ENCODE data around the gene PHACTR1. TPM values are rescaled to one million over a fixed set of nuclear protein-coding genes. Genes with fewer than 3 reads are reported as not detected.
A peak's percentile ranks its signal among the peaks of the same experiment; 100 is the strongest.

The PHACTR1 gene
- polyA plus RNA-seq, 3 donors, result 6.1 to 26.9 (median 7.6) TPM

DNA sequence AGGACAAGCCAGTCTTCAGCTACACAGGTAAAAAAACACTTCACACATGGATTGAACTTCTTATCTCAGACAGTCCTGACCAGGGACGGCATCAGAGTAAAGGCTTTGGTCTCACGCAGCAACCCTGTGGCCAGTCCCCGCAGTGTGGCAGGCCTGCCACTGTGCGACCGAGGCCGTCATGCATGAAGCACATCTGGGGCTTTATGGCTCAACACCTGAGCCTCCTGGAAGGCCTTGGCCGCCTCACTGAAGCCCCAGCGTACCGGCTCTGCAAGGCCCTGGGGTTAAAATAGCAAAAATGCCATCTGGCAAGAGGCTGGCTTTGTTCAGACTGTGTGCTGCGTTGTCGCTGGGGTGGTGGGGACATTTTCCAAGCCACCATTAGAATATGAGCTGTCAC is 579.0 kb downstream of the PHACTR1 start:
- H2AFZ ChIP-seq (ENCODE audit: insufficient read depth, low read depth, low read length, poor library complexity, severe bottlenecking), result no peak overlapping the region
- no peaks in the 10 kb centered on the region for H3K9me3 ChIP-seq (replicated peaks in 1 of 2; ENCODE audit: control insufficient read depth in 1 of 2, insufficient read depth in 1 of 2, low read length in 2 of 2)
- H3K79me2 ChIP-seq (ENCODE audit: insufficient read depth, low read length), result no peaks in the 10 kb centered on the region
- Mint-ChIP-seq H3K36me3 (peaks cover 64 to 66% of the 10 kb centered on the region in 2 donors), H3K4me3 (no peak overlapping the region), H3K27me3 (ENCODE audit: low read depth in 3 of 3) (peaks cover 0 to 1% (median 1%) of the 10 kb centered on the region in 3 donors), H3K27ac (peak overlapping the region in 2 of 7 donors; percentile 49 to 69), H3K9me3 (no peaks in the 10 kb centered on the region), H3K4me1 (peaks cover 12% of the 10 kb centered on the region)
- WGBS (ENCODE audit: insufficient coverage), result 97% methylated on average over 10 of the region's 11 CpGs
- peaks cover 25 to 62% of the 10 kb centered on the region in 2 donors for H3K36me3 ChIP-seq (replicated peaks in 1 of 2; ENCODE audit: control insufficient read depth in 1 of 2, insufficient read depth in 2 of 2, low read length in 2 of 2)
- H3K9ac ChIP-seq (ENCODE audit: insufficient read depth, low read length, poor library complexity, severe bottlenecking), result no peak overlapping the region
- no peak overlapping the region for H3K4me2 ChIP-seq (replicated peaks; ENCODE audit: extremely low read depth, low read length, poor library complexity, severe bottlenecking)
- no peak overlapping the region for H3K27ac ChIP-seq (ENCODE audit: low read depth in 1 of 2, low read length in 2 of 2)
- TF ChIP-seq, protein P1, sequence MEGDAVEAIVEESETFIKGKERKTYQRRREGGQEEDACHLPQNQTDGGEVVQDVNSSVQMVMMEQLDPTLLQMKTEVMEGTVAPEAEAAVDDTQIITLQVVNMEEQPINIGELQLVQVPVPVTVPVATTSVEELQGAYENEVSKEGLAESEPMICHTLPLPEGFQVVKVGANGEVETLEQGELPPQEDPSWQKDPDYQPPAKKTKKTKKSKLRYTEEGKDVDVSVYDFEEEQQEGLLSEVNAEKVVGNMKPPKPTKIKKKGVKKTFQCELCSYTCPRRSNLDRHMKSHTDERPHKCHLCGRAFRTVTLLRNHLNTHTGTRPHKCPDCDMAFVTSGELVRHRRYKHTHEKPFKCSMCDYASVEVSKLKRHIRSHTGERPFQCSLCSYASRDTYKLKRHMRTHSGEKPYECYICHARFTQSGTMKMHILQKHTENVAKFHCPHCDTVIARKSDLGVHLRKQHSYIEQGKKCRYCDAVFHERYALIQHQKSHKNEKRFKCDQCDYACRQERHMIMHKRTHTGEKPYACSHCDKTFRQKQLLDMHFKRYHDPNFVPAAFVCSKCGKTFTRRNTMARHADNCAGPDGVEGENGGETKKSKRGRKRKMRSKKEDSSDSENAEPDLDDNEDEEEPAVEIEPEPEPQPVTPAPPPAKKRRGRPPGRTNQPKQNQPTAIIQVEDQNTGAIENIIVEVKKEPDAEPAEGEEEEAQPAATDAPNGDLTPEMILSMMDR (IDR thresholded peaks at IDR 0.05), result no peak
- H3K27me3 ChIP-seq (ENCODE audit: control insufficient read depth in 2 of 2, insufficient read depth in 2 of 2, low read length in 2 of 2), result no peaks in the 10 kb centered on the region
- intact Hi-C loops (cut with micrococcal nuclease), result no loop called here
- no peak for DNase-seq
- H4K20me1 ChIP-seq (ENCODE audit: insufficient read depth, low read length), result no peaks in the 10 kb centered on the region
- H3K4me3 ChIP-seq (replicated peaks in 1 of 3; ENCODE audit: low read depth in 2 of 3, low read length in 3 of 3), result no peak overlapping the region
- peaks cover 8 to 11% of the 10 kb centered on the region in 2 donors for H3K4me1 ChIP-seq (ENCODE audit: control insufficient read depth in 1 of 2, insufficient read depth in 2 of 2, low read length in 2 of 2)

DNA sequence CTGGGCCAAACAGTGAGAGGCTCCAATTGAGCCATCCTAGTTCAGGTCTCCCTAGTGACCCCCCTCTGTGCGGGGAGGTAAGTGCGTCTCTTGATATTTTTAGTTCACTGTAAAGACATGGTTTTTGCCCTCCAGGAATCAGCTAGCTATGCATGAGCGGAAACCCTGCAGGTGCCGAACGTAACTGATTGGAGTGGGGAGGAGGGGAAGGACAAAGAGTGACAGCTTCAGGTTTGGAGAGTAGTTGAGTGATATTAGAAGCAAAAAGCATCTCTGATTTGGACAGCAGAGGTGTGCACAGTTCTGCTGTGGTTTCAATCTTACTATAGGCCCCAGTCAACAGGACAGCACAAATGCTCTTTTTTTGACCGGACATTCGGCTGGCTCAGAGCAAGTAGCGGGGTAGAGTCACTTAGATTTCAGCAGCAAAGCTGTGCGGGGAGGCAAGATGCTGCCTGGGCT is 580.0 kb downstream of the PHACTR1 start:
- H3K9ac ChIP-seq (ENCODE audit: insufficient read depth, low read length, poor library complexity, severe bottlenecking), result no peak overlapping the region
- TF ChIP-seq, protein P1 (IDR thresholded peaks at IDR 0.05), result no peak
- no peak overlapping the region for H3K4me3 ChIP-seq (replicated peaks in 1 of 3; ENCODE audit: low read depth in 2 of 3, low read length in 3 of 3)
- DNase-seq, result no peak
- H2AFZ ChIP-seq (ENCODE audit: insufficient read depth, low read depth, low read length, poor library complexity, severe bottlenecking), result no peak overlapping the region
- H3K4me2 ChIP-seq (replicated peaks; ENCODE audit: extremely low read depth, low read length, poor library complexity, severe bottlenecking), result no peak overlapping the region
- no peaks in the 10 kb centered on the region for H3K27me3 ChIP-seq (ENCODE audit: control insufficient read depth in 2 of 2, insufficient read depth in 2 of 2, low read length in 2 of 2)
- WGBS (ENCODE audit: insufficient coverage), result 90% methylated on average over 9 of the region's 9 CpGs
- Mint-ChIP-seq H3K27ac (peak overlapping the region in 3 of 7 donors; percentile 48 to 62 (median 57)), H3K36me3 (peaks cover 67 to 73% of the 10 kb centered on the region in 2 donors), H3K4me3 (no peak overlapping the region), H3K4me1 (peaks cover 14% of the 10 kb centered on the region), H3K9me3 (no peaks in the 10 kb centered on the region), H3K27me3 (ENCODE audit: low read depth in 3 of 3) (peaks cover 0 to 1% (median 1%) of the 10 kb centered on the region in 3 donors)
- peaks cover 21 to 66% of the 10 kb centered on the region in 2 donors for H3K36me3 ChIP-seq (replicated peaks in 1 of 2; ENCODE audit: control insufficient read depth in 1 of 2, insufficient read depth in 2 of 2, low read length in 2 of 2)
- H3K9me3 ChIP-seq (replicated peaks in 1 of 2; ENCODE audit: control insufficient read depth in 1 of 2, insufficient read depth in 1 of 2, low read length in 2 of 2), result no peaks in the 10 kb centered on the region
- no peaks in the 10 kb centered on the region for H3K79me2 ChIP-seq (ENCODE audit: insufficient read depth, low read length)
- H3K27ac ChIP-seq (ENCODE audit: low read depth in 1 of 2, low read length in 2 of 2), result no peak overlapping the region
- peaks cover 8 to 11% of the 10 kb centered on the region in 2 donors for H3K4me1 ChIP-seq (ENCODE audit: control insufficient read depth in 1 of 2, insufficient read depth in 2 of 2, low read length in 2 of 2)
- intact Hi-C loops (cut with micrococcal nuclease), result no loop called here
- H4K20me1 ChIP-seq (ENCODE audit: insufficient read depth, low read length), result no peaks in the 10 kb centered on the region

All from CD14-positive monocyte (primary cell).